ENCODE data around the gene TBC1D1. TPM values are rescaled to one million over a fixed set of nuclear protein-coding genes. Genes with fewer than 3 reads are reported as not detected.
A peak's percentile ranks its signal among the peaks of the same experiment; 100 is the strongest.

Gene TBC1D1
- polyA plus RNA-seq, 1 donor (not counting 4 experiments of a cell fraction or from before 2014, with no cell fraction given) = 32.5 TPM

- Histone ChIP-seq H4K20me1 (ENCODE audit: control insufficient read depth, extremely low read depth, insufficient read depth, low read length) (no peaks in the 10 kb centered on the region), H3K36me3 (ENCODE audit: control insufficient read depth in 2 of 2, extremely low read depth in 1 of 2, insufficient read depth in 2 of 2, low read length in 2 of 2) (peaks cover 0 to 7% of the 10 kb centered on the region in 2 experiments), H3K4me1 (ENCODE audit: control insufficient read depth, extremely low read depth, insufficient read depth, low read length) (peaks cover 1% of the 10 kb centered on the region), H2AFZ (ENCODE audit: control insufficient read depth, low read length) (no peak overlapping the region), H3K79me2 (ENCODE audit: control insufficient read depth, insufficient read depth, low read length) (no peaks in the 10 kb centered on the region), H3K9me3 (ENCODE audit: control insufficient read depth, low read depth, low read length) (no peaks in the 10 kb centered on the region), H3K9ac (ENCODE audit: control insufficient read depth, extremely low read depth, insufficient read depth, low read length) (no peak overlapping the region), H3K4me3 (ENCODE audit: control insufficient read depth in 2 of 3, extremely low read depth in 1 of 3, insufficient read depth in 2 of 3, low read depth in 1 of 3, low read length in 3 of 3) (no peak overlapping the region), H3K27ac (ENCODE audit: control insufficient read depth, insufficient read depth, low read length) (no peak overlapping the region), H3K4me2 (ENCODE audit: control insufficient read depth, extremely low read depth, insufficient read depth, low read depth, low read length) (no peak overlapping the region), H3K9me1 (ENCODE audit: control insufficient read depth, extremely low read depth, insufficient read depth, low read length) (no peaks in the 10 kb centered on the region), H3K27me3 (ENCODE audit: control insufficient read depth, extremely low read depth, insufficient read depth, low read length) (no peaks in the 10 kb centered on the region)
- dilution Hi-C loops (cut with MboI; ENCODE audit: extremely low pct_ligation_motif_present, low sequenced_read_pairs) = no loop called here
- FAIRE-seq (peak; percentile 43), DNase-seq (ENCODE audit: low read depth, low spot score) (no peak)
- TF ChIP-seq EZH2 (IDR thresholded peaks at IDR 0.05; ENCODE audit: low read length) (no peak), CTCF (optimal IDR thresholded peaks at IDR 0.05 in 1 of 3, IDR thresholded peaks at IDR 0.05 in 1 of 3, conservative IDR thresholded peaks at IDR 0.05 in 1 of 3; ENCODE audit: extremely low read depth in 1 of 3, insufficient read depth in 2 of 3, low read length in 3 of 3) (peak in 2 of 3 experiments; percentile 40 to 45)
Measured at GRCh38 chr4:38034986-38035882, 144.3 kb downstream of the TBC1D1 start.

- H2AFZ ChIP-seq (ENCODE audit: control insufficient read depth, low read length) = no peak overlapping the region
- H3K9ac ChIP-seq (ENCODE audit: control insufficient read depth, extremely low read depth, insufficient read depth, low read length) = no peak overlapping the region
- dilution Hi-C loops (cut with MboI; ENCODE audit: extremely low pct_ligation_motif_present, low sequenced_read_pairs) = no loop called here
- H3K79me2 ChIP-seq (ENCODE audit: control insufficient read depth, insufficient read depth, low read length) = no peaks in the 10 kb centered on the region
- H3K4me2 ChIP-seq (ENCODE audit: control insufficient read depth, extremely low read depth, insufficient read depth, low read depth, low read length) = no peak overlapping the region
- peaks cover 0 to 7% of the 10 kb centered on the region in 2 experiments for H3K36me3 ChIP-seq (ENCODE audit: control insufficient read depth in 2 of 2, extremely low read depth in 1 of 2, insufficient read depth in 2 of 2, low read length in 2 of 2)
- H3K9me3 ChIP-seq (ENCODE audit: control insufficient read depth, low read depth, low read length) = no peaks in the 10 kb centered on the region
- H3K27ac ChIP-seq (ENCODE audit: control insufficient read depth, insufficient read depth, low read length) = no peak overlapping the region
- no peaks in the 10 kb centered on the region for H3K27me3 ChIP-seq (ENCODE audit: control insufficient read depth, extremely low read depth, insufficient read depth, low read length)
- FAIRE-seq (no peak), DNase-seq (ENCODE audit: low read depth, low spot score) (no peak)
- H3K9me1 ChIP-seq (ENCODE audit: control insufficient read depth, extremely low read depth, insufficient read depth, low read length) = no peaks in the 10 kb centered on the region
- TF ChIP-seq CTCF (optimal IDR thresholded peaks at IDR 0.05 in 1 of 3, IDR thresholded peaks at IDR 0.05 in 1 of 3, conservative IDR thresholded peaks at IDR 0.05 in 1 of 3; ENCODE audit: extremely low read depth in 1 of 3, insufficient read depth in 2 of 3, low read length in 3 of 3) (no peak), EZH2 (IDR thresholded peaks at IDR 0.05; ENCODE audit: low read length) (no peak)
- H3K4me3 ChIP-seq (ENCODE audit: control insufficient read depth in 2 of 3, extremely low read depth in 1 of 3, insufficient read depth in 2 of 3, low read depth in 1 of 3, low read length in 3 of 3) = no peak overlapping the region
- no peaks in the 10 kb centered on the region for H4K20me1 ChIP-seq (ENCODE audit: control insufficient read depth, extremely low read depth, insufficient read depth, low read length)
- H3K4me1 ChIP-seq (ENCODE audit: control insufficient read depth, extremely low read depth, insufficient read depth, low read length) = no peaks in the 10 kb centered on the region
Measured at GRCh38 chr4:38036548-38036947, 145.7 kb downstream of the TBC1D1 start.

Measured in keratinocyte (primary cell).